HG03432 (cell line): ENCODE measurements around the gene RIC3.
A peak's percentile ranks its signal among the peaks of the same experiment; 100 is the strongest.

Experiments used
- ATAC-seq: cut with Tn5 transposase; IDR thresholded peaks from one replicate; pipeline ENCODE4 v1.9.1; 2021; ENCODE audit warnings: mild to moderate bottlenecking, moderate library complexity; ENCODE audit not compliant: unreplicated experiment

The RIC3 gene, protein sequence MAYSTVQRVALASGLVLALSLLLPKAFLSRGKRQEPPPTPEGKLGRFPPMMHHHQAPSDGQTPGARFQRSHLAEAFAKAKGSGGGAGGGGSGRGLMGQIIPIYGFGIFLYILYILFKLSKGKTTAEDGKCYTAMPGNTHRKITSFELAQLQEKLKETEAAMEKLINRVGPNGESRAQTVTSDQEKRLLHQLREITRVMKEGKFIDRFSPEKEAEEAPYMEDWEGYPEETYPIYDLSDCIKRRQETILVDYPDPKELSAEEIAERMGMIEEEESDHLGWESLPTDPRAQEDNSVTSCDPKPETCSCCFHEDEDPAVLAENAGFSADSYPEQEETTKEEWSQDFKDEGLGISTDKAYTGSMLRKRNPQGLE

DNA sequence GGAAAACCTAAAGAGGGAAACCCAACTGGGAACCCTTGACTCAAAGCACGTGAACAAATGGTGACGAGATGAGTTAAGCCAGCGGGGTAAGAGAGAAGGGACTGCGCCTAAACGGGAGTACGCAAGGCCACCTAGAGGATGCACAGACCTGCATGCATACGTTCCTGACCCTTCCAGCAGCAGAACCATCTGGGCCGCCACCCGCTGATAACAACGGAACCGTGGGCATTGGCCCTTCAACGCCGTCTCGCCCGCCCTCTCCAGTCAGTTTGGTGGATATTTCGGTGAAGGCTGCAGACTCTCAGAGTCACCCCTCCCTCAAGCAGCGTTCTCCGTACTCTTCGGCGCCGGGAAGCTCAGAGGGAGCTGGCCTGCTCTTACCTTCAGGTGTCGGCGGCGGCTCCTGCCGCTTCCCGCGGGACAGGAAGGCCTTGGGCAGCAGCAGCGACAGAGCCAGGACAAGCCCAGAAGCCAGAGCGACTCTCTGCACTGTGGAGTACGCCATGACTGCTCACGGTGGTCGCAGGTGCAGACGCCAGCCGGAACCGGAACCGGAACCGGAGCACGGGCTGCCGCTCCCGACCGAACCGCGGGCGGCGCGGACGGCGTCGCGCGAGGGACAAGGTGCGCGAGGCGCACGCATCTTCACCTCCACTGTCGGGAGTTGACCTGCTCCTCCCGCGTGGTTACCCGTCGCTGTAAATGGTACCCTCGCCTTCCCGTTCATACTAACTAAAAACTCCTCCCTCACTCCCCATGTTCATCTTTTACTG, at the start of gene RIC3:
Gene RIC3 (minus strand): TSS at position 541 of the 773 bp plus-strand sequence. CDS start 36 bp downstream, at position 505.
- peak; percentile 82 for ATAC-seq

- no peak for ATAC-seq
These were observed 49.6 kb upstream of the RIC3 start for GRCh38 chr11:8218409-8218808.

DNA sequence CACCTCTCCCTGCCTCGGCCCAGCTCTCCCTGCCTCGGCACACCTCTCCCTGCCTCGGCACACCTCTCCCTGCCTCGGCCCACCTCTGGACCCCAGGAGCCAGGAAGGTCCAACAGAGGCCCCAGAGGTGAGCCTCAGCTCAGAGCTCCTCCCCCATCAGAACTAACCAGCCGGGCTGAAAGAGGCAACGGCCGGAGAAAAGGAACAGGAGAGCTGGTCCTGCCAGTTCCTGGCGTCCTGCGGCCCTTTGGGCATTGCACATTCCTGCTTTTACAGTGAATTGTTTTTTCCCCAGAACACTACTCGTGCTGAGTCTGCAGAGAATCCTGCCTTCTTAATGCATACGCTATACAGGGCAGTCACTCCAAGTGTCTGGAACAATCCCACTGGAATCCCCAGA, 49.1 kb upstream of the RIC3 start:
- no peak for ATAC-seq

DNA sequence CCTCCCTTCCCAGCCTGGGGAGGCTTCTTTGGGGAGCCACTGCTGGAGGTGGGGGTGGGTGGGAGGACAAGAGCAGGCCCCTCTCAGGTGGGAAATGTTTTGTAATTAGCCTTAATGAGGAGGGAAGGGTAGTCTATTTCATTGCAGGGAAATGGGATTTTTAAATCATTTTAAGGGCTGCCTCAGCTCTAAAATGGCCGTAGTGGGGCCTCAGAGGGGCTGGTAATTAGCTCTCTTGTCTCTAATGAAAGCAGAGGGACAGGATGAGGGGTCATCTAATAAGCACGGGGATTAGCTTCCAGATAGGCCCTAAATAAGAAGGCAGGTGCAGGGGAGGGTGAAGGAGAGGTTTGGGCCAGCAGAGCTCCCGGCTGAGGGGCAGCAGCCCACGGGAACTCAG, 48.3 kb upstream of the RIC3 start:
- ATAC-seq = no peak

GRCh38 chr11:8213376-8213775, 44.6 kb upstream of the RIC3 start:
- no peak for ATAC-seq

- no peak for ATAC-seq
These were observed 40.5 kb upstream of the RIC3 start for GRCh38 chr11:8209208-8209807.

DNA sequence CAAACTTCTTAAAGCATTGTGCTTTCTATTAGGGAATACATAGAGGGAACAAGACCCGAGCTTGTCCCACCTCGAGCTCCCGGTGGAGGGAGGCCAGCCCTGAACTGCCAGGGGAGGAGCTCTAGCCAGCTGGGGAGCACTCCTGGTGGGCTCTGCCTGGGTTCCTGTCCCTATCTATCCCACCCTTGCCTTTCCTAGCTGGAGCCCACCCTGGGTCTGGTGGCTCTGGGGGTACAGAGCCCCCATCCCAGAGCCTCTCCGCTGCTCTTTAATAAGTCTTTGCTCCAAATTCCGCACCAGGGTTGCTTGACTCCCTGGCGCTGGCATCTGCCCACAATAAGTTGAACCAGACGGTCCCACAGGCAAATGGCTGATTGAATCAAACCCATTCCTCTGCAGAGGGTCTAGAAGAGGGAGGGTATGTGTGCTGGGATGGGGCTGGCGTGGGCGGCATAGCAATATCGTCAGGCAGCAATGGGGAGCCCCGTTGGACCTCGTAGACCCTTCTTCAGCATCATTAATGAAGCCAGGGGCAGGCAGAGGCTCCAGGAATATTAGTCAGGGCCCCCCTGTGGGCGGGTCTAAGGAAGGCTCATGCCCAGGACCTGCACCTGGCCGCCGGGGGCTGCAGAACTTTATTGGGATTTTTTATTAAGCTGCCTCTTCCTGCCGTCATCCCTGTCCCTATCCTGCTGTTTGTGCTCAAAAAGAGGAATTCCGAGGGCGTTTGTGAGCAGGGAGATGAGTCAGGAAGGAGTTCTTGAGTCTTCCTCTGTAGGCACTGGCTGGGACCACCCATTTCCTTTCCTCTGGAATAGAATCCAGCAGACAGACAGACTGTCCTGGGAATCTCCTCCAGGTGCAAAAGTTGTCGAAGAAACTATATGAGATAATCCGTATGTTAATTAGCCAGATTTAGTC, 38.5 kb upstream of the RIC3 start:
- no peak for ATAC-seq

GRCh38 chr11:8206251-8207079, 37.6 kb upstream of the RIC3 start:
- no peak for ATAC-seq

GRCh38 chr11:8205566-8205965, 36.7 kb upstream of the RIC3 start:
- ATAC-seq = no peak

GRCh38 chr11:8204596-8204995, 35.8 kb upstream of the RIC3 start:
- ATAC-seq = no peak

DNA sequence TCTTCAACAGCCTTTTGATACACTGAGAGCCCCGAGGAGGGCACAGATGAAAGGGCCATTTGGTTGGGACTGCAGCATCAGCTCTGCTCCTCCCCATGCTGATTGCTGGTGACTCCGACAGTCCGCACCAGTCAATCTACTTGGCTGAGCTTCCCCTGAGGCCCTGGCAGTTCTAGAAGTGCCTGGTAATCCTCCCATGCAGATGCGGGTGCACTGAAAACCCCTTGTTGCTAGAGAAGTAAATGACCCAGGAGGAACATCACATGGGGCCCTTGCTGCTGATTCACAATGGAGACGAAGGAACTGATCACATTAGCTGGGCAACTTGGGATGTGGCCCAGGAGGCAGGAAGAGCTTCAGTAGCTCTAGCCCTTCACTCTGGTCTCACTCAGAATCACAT, 35.2 kb upstream of the RIC3 start:
- no peak for ATAC-seq

- ATAC-seq = no peak
These were observed 34.5 kb upstream of the RIC3 start for GRCh38 chr11:8203414-8203715.

DNA sequence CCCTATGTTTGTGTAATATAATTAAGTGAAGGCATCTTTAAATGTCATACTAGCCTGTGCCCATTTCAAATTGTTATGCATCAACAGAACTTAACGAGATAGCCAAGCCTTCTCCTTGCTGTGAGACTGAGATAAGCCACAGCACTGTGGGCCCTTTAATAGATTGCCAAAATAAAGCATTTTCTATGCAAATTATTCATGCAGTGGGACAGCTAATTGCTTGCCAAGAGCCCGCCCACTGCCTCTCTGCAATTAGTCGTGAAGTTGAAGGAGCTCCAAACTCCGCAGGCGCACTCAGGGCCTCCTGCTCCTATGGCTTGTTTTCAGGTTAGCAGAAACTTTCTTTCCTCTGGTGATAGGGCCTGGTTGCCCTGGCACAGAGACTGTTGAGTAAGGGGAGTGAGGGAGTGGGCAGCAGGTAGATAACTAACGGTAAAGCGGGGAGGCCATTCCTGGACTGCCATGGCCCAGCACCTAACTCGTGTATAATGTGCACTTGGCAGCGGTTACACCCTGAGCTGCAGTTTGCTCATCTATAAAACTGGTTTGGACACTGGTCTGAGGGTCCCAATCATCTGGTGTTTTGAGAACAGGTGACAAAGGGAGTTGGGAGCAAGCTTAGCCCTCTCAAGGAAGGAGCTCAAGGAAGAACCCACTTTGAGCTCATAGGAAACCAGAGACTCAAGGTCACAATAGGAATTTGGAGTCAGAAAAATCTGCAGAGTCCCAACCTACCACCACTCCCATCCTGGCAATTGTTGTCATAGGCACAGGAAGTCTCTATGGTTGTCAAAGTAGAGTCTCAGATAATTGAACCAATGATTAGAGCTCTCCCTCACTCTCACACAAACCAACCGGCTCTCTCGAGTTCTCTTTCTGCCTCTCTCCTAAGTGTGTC, 33.9 kb upstream of the RIC3 start:
- ATAC-seq = no peak

DNA sequence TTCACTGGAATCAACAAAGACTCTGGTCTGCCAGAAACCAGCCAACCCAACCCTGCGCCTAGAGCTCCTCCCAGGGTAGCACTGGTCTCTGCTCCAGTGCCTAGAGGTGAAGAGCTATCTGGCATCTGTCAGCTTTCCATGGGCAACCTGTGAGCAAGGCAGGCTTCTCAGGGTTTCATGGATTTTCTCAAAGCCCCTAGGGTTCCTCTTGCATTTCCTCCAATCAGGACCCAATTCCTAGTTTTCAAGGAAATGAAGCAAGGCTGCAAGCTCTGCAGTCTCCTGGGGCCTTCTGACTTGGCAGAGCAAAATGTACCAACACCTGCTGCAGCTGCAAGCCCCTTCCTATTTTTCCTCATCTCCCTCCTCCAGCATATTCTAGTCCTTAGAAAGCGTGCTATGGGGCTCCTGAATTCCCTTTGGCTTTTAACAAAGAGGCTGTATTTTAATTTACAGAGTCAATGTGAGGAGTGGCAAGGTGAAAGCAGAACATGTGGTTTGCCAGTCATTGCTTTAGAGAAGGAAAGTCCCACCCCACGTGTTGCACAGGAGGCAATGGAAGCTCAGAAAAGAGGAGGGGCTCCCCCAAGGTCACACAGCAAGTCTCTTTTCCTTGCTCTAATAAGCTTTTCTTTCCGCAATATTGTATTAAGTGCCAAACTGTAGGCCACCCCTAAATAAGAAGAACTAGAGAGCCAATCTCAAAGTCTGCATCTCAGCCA, 33.0 kb upstream of the RIC3 start:
- peak; percentile 73 for ATAC-seq

DNA sequence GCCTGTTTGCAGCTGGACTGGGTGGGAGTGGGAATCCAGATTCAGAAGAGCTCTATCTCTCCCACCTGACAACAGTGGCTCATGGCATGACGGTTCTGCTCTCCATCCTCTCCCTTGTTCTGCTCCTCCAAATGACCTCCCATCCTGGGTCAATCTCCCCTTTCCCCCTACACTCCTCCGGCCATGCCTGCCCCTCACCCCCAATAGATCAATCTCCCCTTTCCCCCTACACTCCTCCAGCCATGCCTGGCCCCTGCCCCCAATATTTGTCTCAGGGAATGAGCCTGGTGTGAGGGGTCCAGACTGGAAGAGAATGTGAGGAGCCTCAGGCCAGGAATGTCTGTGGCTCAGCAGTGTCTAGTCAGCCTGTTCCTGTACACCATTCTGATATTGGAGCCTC, 30.9 kb upstream of the RIC3 start:
- ATAC-seq = no peak

DNA sequence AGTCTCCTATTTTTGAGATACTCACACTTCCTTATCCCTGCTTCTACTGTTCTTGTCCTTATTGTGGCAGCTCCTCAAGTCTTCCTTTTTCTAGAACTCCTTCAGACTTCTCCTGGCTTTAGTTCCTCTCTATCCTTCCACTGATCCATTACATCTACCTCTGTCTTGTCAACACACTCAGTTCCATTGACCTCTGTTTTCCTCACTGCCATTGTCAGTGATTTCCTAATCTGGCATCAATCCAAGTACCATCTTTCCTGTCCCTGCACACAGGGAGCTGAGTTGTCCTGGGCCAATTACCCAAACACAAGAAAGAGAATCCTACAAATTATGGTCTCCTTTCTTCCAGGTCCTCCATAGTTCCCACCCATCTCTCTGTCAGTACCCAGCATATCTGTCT, 27.9 kb upstream of the RIC3 start:
- ATAC-seq = no peak

GRCh38 chr11:8194956-8195355, 26.1 kb upstream of the RIC3 start:
- ATAC-seq = no peak

GRCh38 chr11:8192896-8193209, 24.0 kb upstream of the RIC3 start:
- no peak for ATAC-seq
